Measurements from ENCODE around the gene CHST5.

Gene CHST5

GRCh38 chr16:75488322-75488721 lies 47.6 kb downstream of the CHST5 start:
- TF ChIP-seq BHLHE40 (IDR thresholded peaks at IDR 0.05; ENCODE audit: borderline replicate concordance) (no peak), FOXM1 (IDR thresholded peaks at IDR 0.05; ENCODE audit: borderline replicate concordance) (no peak), FOXA1 (IDR thresholded peaks at IDR 0.05) (no peak), ZNF384 (IDR thresholded peaks at IDR 0.05) (no peak), SP1 (IDR thresholded peaks at IDR 0.05) (no peak), LEF1 (IDR thresholded peaks at IDR 0.05; ENCODE audit: borderline replicate concordance) (no peak), SUZ12 (IDR thresholded peaks at IDR 0.05) (no peak), L3MBTL2 (conservative IDR thresholded peaks at IDR 0.05) (no peak), CTBP1 (IDR thresholded peaks at IDR 0.05; ENCODE audit: borderline replicate concordance) (no peak), NFRKB (IDR thresholded peaks at IDR 0.05) (no peak), HDGF (IDR thresholded peaks at IDR 0.05; ENCODE audit: borderline replicate concordance) (no peak)
- TF ChIP-seq, protein P1, sequence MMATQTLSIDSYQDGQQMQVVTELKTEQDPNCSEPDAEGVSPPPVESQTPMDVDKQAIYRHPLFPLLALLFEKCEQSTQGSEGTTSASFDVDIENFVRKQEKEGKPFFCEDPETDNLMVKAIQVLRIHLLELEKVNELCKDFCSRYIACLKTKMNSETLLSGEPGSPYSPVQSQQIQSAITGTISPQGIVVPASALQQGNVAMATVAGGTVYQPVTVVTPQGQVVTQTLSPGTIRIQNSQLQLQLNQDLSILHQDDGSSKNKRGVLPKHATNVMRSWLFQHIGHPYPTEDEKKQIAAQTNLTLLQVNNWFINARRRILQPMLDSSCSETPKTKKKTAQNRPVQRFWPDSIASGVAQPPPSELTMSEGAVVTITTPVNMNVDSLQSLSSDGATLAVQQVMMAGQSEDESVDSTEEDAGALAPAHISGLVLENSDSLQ (IDR thresholded peaks at IDR 0.05): no peak
- ChIA-PET POLR2A (no interaction called here), CTCF (no interaction called here)
- DNase-seq (ENCODE audit: extremely low spot score): no peak

GRCh38 chr16:75486676-75487313 lies 49.1 kb downstream of the CHST5 start:
- POLR2A ChIA-PET: no interaction called here
- CTCF ChIA-PET: no interaction called here
- no peak for DNase-seq (ENCODE audit: extremely low spot score)
- no peak for TF ChIP-seq NFRKB (IDR thresholded peaks at IDR 0.05)
- no peak for TF ChIP-seq L3MBTL2 (conservative IDR thresholded peaks at IDR 0.05)
- TF ChIP-seq FOXK2 (IDR thresholded peaks at IDR 0.05): no peak
- TF ChIP-seq FOXA1 (IDR thresholded peaks at IDR 0.05): no peak
- TF ChIP-seq FOXM1 (IDR thresholded peaks at IDR 0.05; ENCODE audit: borderline replicate concordance): no peak
- no peak for TF ChIP-seq BHLHE40 (IDR thresholded peaks at IDR 0.05; ENCODE audit: borderline replicate concordance)
- no peak for TF ChIP-seq ELF4 (IDR thresholded peaks at IDR 0.05)
- TF ChIP-seq, protein P1 (IDR thresholded peaks at IDR 0.05): no peak
- no peak for TF ChIP-seq CTBP1 (IDR thresholded peaks at IDR 0.05; ENCODE audit: borderline replicate concordance)
- no peak for TF ChIP-seq TARDBP (IDR thresholded peaks at IDR 0.05)
- TF ChIP-seq ZNF384 (IDR thresholded peaks at IDR 0.05): no peak
- no peak for TF ChIP-seq ARNT (IDR thresholded peaks at IDR 0.05)
- no peak for TF ChIP-seq SUZ12 (IDR thresholded peaks at IDR 0.05)
- TF ChIP-seq LEF1 (IDR thresholded peaks at IDR 0.05; ENCODE audit: borderline replicate concordance): no peak
- no peak for TF ChIP-seq SP1 (IDR thresholded peaks at IDR 0.05)
- no peak for TF ChIP-seq HDGF (IDR thresholded peaks at IDR 0.05; ENCODE audit: borderline replicate concordance)

GRCh38 chr16:75486014-75486675 lies 49.8 kb downstream of the CHST5 start:
- POLR2A ChIA-PET: interaction anchor here (1.2 kb wide), 1 partner anchor 79 kb away, joined by 4 read pairs; the partner anchor contains the start of gene GABARAPL2
- no peak for DNase-seq (ENCODE audit: extremely low spot score)
- TF ChIP-seq HDGF (IDR thresholded peaks at IDR 0.05; ENCODE audit: borderline replicate concordance) (no peak), ZNF384 (IDR thresholded peaks at IDR 0.05) (no peak), CTBP1 (IDR thresholded peaks at IDR 0.05; ENCODE audit: borderline replicate concordance) (no peak), FOXA1 (IDR thresholded peaks at IDR 0.05) (no peak), FOXM1 (IDR thresholded peaks at IDR 0.05; ENCODE audit: borderline replicate concordance) (no peak), NFRKB (IDR thresholded peaks at IDR 0.05) (no peak), L3MBTL2 (conservative IDR thresholded peaks at IDR 0.05) (no peak), SP1 (IDR thresholded peaks at IDR 0.05) (no peak)
- CTCF ChIA-PET: no interaction called here

DNA sequence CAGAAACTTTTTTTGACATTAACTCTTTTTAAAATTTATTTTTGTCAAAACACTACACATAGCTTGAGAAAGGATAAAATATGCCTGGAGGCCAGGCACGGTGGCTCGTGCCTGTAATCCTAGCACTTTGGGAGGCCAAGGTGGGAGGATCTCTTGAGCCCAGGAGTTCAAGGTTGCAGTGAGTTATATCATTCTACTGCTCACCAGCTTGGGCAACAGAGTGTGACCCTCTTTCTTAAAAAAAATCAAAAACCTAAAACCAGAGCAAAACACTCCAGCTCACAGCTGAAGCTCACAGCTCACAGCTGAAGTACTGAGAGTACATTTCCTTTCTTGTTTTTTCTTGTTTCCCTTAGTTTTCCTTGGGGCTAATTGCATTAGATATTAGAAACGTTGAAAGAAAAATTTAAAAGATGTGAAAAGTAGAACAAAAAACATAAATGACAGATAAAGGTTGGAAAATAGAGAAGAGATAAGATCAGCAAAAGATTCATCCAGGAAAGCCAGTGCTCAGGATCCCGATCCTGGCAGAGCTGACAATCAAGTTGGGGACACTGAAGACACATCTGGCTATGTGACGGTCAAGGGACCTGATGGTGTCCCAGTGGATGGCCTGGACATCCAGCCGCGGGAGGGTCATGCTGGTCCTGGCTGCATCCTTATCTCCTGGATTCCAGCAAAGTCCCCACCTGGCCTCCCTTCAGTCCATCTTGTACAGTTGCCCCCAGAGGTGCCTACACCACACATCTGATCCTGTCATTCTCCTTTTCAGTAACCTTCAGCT lies 50.5 kb downstream of the CHST5 start:
- no peak for TF ChIP-seq FOXK2 (IDR thresholded peaks at IDR 0.05)
- TF ChIP-seq, protein P1 (IDR thresholded peaks at IDR 0.05): no peak
- TF ChIP-seq HDGF (IDR thresholded peaks at IDR 0.05; ENCODE audit: borderline replicate concordance): no peak
- TF ChIP-seq TARDBP (IDR thresholded peaks at IDR 0.05): no peak
- TF ChIP-seq BHLHE40 (IDR thresholded peaks at IDR 0.05; ENCODE audit: borderline replicate concordance): no peak
- TF ChIP-seq L3MBTL2 (conservative IDR thresholded peaks at IDR 0.05): no peak
- no peak for TF ChIP-seq CTBP1 (IDR thresholded peaks at IDR 0.05; ENCODE audit: borderline replicate concordance)
- TF ChIP-seq SP1 (IDR thresholded peaks at IDR 0.05): no peak
- TF ChIP-seq ELF4 (IDR thresholded peaks at IDR 0.05): no peak
- no peak for TF ChIP-seq FOXA1 (IDR thresholded peaks at IDR 0.05)
- no peak for TF ChIP-seq LEF1 (IDR thresholded peaks at IDR 0.05; ENCODE audit: borderline replicate concordance)
- no peak for TF ChIP-seq ARNT (IDR thresholded peaks at IDR 0.05)
- TF ChIP-seq NFRKB (IDR thresholded peaks at IDR 0.05): no peak
- TF ChIP-seq ZNF384 (IDR thresholded peaks at IDR 0.05): no peak
- TF ChIP-seq SUZ12 (IDR thresholded peaks at IDR 0.05): no peak
- TF ChIP-seq FOXM1 (IDR thresholded peaks at IDR 0.05; ENCODE audit: borderline replicate concordance): no peak
- no peak for DNase-seq (ENCODE audit: extremely low spot score)
- POLR2A ChIA-PET: interaction anchor here (1.2 kb wide), 2 partner anchors 10 to 80 kb away, joined by 3 to 4 read pairs; partner anchors contain the start of genes CHST6 and GABARAPL2
- CTCF ChIA-PET: no interaction called here

DNA sequence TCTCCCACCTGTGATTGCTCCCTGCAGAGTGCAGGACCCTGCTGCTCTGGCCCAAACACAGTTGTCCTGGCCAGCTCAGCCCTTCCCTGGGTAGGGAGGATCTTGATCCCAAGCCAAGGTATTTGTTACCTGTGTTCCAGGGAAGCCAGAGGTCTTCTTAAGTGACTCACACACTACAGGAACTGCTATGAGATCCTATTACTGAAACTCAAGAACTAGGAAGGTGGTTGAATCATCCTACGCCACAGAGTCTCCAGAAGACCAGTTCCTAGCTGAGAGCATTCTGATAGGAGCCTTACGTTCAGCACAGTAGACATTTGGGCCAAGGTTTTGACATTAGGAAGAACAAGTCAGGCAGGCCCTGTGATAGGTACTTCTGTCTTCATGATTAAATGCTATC lies 52.7 kb downstream of the CHST5 start:
- no peak for TF ChIP-seq LEF1 (IDR thresholded peaks at IDR 0.05; ENCODE audit: borderline replicate concordance)
- TF ChIP-seq BHLHE40 (IDR thresholded peaks at IDR 0.05; ENCODE audit: borderline replicate concordance): no peak
- TF ChIP-seq SP1 (IDR thresholded peaks at IDR 0.05): no peak
- no peak for TF ChIP-seq ZNF384 (IDR thresholded peaks at IDR 0.05)
- no peak for TF ChIP-seq FOXK2 (IDR thresholded peaks at IDR 0.05)
- no peak for TF ChIP-seq FOXM1 (IDR thresholded peaks at IDR 0.05; ENCODE audit: borderline replicate concordance)
- no peak for TF ChIP-seq NFRKB (IDR thresholded peaks at IDR 0.05)
- ChIA-PET CTCF (interaction anchor here (0.6 kb wide), 1 partner anchor 666 kb away, joined by 4 read pairs; no protein-coding TSS in a partner anchor), POLR2A (interaction anchor here (0.6 kb wide), 1 partner anchor 28 kb away, joined by 3 read pairs; no protein-coding TSS in a partner anchor)
- DNase-seq (ENCODE audit: extremely low spot score): no peak

Data from HEK293T (cell line).